ENCODE data around the gene PCDHA10.
"Not testable (repeated sequence)": the region's sequence is repeated elsewhere in the genome, so short reads cannot be mapped to it uniquely, and the experiment has no call there.

The PCDHA10 gene, protein sequence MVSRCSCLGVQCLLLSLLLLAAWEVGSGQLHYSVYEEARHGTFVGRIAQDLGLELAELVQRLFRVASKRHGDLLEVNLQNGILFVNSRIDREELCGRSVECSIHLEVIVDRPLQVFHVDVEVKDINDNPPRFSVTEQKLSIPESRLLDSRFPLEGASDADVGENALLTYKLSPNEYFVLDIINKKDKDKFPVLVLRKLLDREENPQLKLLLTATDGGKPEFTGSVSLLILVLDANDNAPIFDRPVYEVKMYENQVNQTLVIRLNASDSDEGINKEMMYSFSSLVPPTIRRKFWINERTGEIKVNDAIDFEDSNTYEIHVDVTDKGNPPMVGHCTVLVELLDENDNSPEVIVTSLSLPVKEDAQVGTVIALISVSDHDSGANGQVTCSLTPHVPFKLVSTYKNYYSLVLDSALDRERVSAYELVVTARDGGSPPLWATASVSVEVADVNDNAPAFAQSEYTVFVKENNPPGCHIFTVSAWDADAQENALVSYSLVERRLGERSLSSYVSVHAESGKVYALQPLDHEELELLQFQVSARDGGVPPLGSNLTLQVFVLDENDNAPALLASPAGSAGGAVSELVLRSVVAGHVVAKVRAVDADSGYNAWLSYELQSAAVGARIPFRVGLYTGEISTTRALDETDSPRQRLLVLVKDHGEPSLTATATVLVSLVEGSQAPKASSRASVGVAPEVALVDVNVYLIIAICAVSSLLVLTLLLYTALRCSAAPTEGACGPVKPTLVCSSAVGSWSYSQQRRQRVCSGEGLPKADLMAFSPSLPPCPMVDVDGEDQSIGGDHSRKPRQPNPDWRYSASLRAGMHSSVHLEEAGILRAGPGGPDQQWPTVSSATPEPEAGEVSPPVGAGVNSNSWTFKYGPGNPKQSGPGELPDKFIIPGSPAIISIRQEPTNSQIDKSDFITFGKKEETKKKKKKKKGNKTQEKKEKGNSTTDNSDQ

DNA sequence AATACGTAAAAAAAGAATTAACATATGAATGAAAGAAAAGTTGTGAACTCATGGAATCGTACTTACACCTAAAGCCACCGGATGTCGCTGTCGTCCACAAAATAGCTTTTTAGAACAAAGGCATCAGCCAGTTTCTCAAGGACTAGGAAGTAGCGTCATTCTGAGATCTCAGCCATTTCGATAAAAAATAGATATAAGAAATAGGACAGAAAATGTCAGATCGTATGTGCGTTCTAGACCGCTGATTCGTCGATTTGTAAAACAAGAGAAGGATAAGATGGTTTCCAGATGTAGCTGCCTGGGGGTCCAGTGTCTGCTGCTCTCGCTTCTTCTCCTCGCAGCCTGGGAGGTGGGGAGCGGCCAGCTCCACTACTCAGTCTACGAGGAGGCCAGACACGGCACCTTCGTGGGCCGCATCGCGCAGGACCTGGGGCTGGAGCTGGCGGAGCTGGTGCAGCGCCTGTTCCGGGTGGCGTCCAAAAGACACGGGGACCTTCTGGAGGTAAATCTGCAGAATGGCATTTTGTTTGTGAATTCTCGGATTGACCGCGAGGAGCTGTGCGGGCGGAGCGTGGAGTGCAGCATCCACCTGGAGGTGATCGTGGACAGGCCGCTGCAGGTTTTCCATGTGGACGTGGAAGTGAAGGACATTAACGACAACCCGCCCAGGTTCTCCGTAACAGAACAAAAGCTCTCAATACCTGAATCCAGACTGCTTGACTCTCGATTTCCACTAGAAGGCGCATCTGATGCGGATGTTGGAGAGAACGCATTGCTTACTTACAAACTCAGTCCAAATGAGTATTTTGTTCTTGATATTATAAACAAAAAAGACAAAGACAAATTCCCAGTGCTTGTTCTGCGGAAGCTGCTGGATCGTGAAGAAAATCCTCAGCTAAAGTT, at the start of gene PCDHA10:
Gene PCDHA10 (plus strand): TSS at position 126 of the 903 bp plus-strand sequence. CDS start 152 bp downstream, at position 278.
- no peak for ATAC-seq

DNA sequence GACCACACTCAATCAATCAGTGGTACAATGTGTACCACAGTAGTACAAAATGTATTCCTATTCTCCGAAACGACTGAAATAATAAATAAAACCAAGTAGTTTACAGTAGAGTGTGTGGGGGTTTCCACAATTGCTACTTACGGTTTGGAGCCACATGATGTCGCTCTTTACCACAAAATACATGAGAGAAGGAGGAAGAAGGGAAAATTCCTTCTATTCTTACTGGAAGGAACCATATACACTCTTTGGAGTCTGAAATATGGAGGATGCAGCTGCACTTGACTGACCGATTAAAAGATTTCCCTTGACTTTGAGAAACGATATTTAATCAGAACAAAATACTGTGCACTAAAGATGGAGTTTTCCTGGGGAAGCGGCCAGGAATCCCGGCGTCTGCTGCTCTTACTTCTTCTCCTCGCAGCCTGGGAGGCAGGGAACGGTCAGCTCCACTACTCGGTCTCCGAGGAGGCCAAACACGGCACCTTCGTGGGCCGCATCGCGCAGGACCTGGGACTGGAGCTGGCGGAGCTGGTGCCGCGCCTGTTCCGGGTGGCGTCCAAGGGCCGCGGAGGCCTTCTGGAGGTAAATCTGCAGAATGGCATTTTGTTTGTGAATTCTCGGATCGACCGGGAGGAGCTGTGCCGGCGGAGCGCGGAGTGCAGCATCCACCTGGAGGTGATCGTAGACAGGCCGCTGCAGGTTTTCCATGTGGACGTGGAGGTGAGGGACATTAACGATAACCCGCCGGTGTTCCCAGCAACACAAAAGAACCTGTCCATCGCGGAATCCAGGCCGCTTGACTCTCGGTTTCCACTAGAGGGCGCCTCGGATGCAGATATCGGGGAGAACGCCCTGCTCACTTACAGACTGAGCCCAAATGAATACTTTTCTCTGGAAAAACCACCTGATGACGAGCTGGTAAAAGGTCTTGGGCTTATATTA, 48.6 kb upstream of the PCDHA10 start, which contains the start of gene PCDHA4:
Gene PCDHA4 (plus strand): TSS at position 235 of the 942 bp plus-strand sequence.
- ATAC-seq: no peak

DNA sequence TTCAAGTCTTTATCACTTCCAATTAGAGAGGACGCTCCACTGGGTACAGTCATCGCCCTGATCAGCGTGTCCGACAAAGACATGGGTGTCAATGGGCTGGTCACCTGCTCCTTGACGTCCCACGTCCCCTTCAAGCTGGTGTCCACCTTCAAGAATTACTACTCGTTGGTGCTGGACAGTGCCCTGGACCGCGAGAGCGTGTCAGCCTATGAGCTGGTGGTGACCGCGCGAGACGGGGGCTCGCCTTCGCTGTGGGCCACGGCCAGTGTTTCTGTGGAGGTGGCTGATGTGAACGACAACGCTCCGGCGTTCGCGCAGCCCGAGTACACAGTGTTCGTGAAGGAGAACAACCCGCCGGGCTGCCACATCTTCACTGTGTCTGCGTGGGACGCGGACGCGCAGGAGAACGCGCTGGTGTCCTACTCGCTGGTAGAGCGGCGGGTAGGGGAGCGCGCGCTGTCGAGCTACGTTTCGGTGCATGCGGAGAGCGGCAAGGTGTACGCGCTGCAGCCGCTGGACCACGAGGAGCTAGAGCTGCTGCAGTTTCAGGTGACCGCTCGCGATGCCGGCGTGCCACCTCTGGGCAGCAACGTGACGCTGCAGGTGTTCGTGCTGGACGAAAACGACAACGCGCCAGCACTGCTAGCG, 47.3 kb upstream of the PCDHA10 start:
- not testable (repeated sequence) for ATAC-seq

DNA sequence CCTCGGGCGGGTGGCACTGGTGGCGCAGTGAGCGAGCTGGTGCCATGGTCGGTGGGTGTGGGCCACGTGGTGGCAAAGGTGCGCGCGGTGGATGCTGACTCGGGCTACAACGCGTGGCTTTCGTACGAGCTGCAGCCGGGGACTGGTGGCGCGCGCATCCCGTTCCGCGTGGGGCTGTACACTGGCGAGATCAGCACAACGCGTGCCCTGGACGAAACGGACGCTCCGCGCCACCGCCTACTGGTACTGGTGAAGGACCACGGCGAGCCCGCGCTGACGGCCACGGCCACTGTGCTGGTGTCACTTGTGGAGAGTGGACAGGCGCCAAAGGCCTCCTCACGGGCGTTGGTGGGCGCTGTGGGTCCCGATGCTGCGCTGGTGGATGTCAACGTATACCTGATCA, 46.8 kb upstream of the PCDHA10 start:
- ATAC-seq: no peak

- no peak for ATAC-seq
Measured at GRCh38 chr5:140821375-140822280, 34.1 kb upstream of the PCDHA10 start, which contains the start of gene PCDHA5. PCDHA5 (plus strand) TSS chr5:140821613.

GRCh38 chr5:140822281-140822629, 33.4 kb upstream of the PCDHA10 start:
- no peak for ATAC-seq

GRCh38 chr5:140822969-140823368, 32.7 kb upstream of the PCDHA10 start:
- ATAC-seq: not testable (repeated sequence)

DNA sequence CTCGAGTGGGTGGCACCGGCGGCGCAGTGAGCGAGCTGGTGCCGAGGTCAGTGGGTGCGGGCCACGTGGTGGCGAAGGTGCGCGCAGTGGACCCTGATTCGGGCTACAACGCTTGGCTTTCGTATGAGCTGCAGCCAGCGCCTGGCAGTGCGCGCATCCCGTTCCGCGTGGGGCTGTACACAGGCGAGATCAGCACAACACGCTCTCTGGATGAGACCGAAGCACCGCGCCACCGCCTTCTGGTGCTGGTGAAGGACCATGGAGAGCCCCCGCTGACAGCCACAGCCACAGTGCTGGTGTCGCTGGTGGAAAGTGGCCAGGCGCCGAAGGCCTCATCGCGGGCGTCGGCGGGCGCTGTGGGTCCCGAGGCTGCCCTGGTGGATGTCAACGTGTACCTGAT, 32.2 kb upstream of the PCDHA10 start:
- ATAC-seq: no peak

DNA sequence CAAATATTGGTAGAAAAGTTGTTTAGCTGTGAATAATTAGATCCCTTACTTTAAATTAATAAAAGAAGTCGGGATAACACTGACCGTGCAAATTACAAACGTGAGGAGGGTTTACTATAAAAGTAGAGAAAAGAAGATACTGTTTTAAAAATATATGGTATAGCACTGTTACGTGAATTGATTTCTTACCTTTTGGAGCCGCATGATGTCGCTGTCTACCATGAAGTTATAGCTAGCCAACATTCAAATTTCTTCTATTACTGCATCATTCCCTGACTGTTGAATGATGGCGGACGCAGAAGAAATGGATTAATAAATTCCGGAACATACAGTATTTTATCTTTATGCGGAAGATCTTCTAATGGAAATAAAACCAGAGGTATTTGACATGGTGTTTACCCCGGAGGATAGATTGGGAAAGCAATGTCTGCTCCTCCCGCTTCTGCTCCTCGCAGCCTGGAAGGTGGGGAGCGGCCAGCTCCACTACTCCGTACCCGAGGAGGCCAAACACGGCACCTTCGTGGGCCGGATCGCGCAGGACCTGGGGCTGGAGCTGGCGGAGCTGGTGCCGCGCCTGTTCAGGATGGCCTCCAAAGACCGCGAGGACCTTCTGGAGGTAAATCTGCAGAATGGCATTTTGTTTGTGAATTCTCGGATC, 27.9 kb upstream of the PCDHA10 start, which contains the start of gene PCDHA6:
Gene PCDHA6 (plus strand): TSS at position 257 of the 658 bp plus-strand sequence. CDS start 132 bp downstream, at position 389.
- no peak for ATAC-seq

GRCh38 chr5:140828362-140828737, 27.3 kb upstream of the PCDHA10 start:
- no peak for ATAC-seq

DNA sequence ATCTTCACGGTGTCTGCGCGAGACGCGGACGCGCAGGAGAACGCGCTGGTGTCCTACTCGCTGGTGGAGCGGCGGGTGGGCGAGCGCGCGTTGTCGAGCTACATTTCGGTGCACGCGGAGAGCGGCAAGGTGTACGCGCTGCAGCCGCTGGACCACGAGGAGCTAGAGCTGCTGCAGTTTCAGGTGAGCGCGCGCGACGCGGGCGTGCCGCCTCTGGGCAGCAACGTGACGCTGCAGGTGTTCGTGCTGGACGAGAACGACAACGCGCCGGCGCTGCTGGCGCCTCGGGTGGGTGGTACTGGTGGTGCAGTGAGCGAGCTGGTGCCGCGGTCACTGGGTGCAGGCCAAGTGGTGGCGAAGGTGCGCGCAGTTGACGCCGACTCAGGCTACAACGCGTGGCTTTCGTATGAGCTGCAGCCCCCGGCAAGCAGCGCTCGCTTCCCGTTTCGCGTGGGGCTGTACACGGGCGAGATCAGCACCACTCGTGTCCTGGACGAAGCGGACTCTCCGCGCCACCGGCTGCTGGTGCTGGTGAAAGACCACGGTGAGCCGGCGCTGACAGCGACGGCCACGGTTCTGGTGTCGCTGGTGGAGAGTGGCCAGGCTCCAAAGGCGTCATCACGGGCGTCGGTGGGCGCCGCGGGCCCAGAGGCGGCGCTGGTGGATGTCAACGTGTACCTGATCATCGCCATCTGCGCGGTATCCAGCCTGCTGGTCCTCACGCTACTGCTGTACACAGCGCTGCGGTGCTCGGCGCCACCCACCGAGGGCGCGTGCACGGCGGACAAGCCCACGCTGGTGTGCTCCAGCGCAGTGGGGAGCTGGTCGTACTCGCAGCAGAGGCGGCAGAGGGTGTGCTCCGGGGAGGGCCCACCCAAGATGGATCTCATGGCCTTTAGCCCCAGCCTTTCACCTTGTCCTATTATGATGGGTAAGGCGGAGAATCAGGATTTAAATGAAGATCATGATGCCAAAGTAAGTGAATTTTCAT, 25.9 kb upstream of the PCDHA10 start:
- not testable (repeated sequence) for ATAC-seq

GRCh38 chr5:140833993-140834392, 21.7 kb upstream of the PCDHA10 start, which contains the start of gene PCDHA7:
PCDHA7 (plus strand) TSS chr5:140834269; CDS start chr5:140834384, 115 bp downstream.
- no peak for ATAC-seq

DNA sequence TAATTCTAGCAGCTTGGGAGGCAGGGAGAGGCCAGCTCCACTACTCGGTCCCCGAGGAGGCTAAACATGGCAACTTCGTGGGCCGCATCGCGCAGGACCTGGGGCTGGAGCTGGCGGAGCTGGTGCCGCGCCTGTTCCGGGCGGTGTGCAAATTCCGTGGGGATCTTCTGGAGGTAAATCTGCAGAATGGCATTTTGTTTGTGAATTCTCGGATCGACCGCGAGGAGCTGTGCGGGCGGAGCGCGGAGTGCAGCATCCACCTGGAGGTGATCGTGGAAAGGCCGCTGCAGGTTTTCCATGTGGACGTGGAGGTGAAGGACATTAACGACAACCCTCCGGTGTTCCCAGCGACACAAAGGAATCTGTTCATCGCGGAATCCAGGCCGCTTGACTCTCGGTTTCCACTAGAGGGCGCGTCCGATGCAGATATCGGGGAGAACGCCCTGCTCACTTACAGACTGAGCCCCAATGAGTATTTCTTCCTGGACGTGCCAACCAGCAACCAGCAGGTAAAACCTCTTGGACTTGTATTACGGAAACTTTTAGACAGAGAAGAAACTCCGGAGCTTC, 21.2 kb upstream of the PCDHA10 start:
- not testable (repeated sequence) for ATAC-seq

GRCh38 chr5:140835622-140836510, 19.8 kb upstream of the PCDHA10 start:
- ATAC-seq: no peak

DNA sequence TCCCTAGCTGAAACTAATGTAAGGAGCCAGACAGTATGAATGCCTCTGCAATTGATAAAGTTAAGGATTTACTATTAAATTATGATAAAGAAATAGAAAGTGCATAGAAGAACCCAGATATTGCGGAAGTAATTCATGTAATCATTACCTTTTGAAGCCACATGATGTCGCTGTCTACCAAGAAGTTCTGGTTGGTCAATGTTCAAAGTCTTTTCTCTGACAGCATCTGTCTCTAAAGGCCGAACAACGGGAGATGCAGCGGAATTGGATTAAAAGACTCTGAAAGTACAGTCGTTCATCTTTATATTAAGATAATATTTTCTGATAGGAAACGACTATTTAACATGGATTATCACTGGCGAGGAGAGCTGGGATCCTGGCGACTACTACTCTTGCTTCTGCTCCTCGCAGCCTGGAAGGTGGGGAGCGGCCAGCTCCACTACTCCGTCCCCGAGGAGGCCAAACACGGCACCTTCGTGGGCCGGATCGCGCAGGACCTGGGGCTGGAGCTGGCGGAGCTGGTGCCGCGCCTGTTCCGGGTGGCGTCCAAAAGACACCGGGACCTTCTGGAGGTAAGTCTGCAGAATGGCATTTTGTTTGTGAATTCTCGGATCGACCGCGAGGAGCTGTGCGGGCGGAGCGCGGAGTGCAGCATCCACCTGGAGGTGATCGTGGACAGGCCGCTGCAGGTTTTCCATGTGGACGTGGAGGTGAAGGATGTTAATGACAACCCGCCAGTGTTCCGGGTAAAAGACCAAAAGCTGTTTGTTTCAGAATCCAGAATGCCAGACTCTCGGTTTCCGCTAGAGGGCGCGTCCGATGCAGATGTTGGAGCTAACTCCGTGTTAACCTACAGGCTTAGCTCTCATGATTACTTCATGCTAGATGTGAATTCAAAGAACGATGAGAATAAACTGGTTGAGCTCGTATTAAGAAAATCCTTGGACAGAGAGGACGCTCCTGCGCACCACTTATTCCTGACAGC, 14.4 kb upstream of the PCDHA10 start, which contains the start of gene PCDHA8:
Gene PCDHA8 (plus strand): TSS at position 210 of the 985 bp plus-strand sequence. CDS start 135 bp downstream, at position 345.
- ATAC-seq: no peak
